HG03039 (cell line): ENCODE measurements around the gene FZR1.

Experiments used
- ATAC-seq: cut with Tn5 transposase; IDR thresholded peaks from one replicate; pipeline ENCODE4 v1.9.1; 2021; ENCODE audit warnings: mild to moderate bottlenecking, moderate library complexity; ENCODE audit not compliant: unreplicated experiment

Gene FZR1

DNA sequence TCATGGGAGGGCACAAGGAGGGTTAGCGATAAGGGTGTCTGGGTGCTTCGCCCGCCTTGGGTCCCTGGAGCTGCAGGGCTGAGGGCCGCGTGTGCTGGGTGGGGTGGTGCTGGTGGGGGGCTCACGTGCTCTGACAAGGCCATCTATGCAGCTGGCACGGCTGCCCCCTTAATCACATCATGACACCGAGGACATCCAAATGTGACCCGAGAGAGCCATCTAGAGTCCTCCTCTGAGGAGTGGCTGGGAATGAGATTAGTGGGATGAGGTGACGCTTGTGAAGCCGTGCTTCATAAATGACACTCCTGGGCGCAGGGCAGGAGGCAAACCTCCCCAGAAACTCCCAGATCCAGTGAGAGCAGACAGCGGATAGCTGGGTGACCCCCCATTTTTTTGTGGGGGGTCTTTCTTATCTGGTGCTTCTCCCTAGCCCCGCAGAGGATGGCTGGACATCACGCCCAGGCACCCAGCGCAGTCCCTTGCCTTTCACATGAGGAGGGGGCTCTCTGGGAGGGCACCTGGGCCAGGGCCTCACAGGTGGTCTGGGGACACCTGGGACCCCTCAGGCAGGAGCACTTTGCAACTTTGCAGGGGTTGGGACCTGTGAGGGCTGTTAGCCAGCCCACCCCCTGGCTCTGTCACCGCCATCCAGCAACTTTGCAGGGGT lies 6.6 kb downstream of the FZR1 start:
- no peak for ATAC-seq

DNA sequence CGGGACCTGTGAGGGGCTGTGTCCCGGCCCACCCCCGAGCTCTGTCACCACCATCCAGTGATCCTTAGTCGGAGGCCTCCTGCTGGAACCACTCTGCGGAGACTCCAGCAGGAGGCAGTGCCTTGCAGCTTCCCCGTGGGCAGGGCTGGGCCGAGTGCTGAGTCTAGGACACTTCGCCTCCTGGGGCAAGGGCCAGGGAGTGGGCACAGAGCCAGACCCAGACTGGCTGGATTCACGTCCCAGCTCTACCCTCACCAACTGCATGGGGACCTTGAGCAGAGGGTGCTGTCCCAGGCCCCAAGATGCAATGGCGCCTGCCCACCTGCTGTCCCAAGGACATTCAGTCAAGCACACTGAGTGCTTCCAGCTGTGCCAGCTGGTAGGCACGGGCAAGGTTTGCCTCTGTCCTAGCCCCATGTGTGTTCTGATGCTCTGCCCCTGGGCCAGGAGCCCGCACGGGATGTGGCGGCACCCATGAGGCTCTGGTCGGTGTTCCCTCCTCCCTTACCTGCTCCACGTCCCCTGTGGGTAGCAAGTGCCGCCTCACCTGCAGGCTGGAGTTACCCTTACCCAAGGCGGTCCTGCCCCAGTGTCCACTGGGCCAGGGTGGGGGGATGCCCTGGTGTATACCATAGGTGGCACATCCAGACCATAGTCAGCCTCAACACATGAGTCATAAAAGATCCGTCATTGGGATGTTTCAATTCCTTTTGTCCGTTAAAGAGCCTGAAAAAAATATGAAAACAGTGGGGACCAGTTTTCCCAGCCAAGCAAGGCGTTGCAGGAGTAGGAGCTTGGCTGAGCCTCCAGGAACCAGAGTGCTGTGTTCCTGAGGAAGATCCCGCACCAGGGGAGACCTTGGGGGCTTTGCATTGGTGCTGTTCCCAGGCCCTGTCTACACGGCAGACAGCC lies 7.4 kb downstream of the FZR1 start:
- no peak for ATAC-seq

DNA sequence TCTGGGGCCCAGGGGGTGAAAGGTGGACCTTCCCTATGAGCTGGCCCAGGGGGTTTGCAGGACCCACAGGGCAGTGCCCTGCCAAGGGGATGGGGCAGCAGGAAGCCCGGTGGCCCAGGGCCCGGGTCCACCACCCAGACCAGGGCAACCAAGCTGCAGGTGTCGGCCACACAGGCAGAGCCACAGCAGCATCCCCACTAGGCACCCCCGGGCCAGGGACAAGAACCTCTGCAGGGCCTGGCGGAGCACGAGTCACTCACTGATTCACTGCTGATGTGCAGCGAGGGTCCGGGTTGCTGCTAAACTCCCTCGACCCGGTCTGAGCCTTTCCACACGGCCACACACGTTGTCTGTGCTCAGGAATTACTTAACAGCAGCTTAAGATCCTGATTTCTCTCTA lies 8.8 kb downstream of the FZR1 start:
- ATAC-seq = no peak

DNA sequence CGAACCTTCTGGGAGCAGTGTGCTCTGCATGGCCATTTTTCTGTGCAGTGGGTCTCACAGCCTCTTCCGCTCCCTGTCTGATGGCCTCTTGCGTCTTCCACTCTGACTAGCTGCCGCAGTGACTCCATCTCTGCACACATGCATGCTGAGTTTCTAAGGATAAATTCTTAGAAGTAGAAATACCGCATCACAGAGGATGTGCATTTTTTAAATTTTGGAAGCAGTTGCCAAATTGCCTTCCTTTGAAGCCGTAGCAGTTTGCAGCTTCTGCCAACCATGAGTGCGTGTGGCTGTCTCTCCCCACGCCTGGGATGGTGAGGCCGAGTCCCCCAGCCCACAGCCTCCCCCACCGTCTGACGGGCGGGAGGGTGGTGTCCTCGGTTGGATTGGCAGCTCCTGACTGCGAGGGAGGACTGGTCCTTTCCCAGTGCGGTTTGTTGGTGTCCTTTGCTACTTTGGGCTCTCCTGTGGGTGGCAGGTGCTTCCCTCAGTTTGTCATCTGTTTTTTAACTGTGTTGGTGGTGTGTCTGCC lies 9.8 kb downstream of the FZR1 start:
- no peak for ATAC-seq

DNA sequence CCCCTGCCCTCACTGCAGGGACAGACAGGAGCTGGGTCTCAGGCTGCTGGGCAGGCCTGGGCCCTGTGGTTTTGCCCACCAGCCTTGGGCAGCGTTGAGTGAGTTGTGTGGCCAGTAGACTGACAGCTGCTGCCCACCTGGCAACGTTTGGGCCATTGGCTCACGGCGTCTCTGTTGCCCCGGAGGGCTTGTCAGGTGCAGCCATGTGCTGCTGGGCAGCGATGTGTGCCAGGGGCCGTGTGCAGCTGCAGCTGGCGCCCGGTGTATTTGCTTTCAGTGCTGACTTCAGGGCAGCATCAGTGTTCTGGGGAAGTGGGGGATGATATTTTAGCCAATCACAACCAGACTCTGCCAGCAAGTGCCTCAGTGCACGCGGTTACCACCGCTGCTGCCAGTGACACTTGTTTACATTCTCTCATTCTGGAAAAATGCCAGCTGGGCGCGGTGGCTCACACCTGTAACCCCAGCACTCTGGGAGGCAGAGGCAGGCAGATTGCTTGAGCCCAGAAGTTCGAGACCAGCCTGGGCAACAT lies 10.6 kb downstream of the FZR1 start:
- ATAC-seq = no peak

DNA sequence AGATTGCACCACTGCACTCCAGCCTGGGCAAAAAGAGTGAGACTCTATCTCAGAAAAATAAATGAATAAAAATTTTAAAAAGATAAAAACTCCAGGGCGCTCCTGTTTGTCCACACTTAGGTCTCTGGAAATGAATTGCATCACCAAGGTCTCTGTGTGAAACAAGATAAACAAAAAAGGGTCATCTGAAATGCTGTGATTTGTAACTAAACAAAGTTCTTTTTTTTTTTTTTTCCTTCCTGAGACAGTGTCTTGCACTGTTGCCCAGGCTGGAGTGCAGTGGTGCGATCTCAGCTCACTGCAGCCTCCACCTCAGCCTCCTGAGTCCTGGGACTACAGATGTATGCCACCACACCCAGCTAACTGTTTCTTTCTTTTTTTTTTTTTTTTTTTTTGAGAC lies 11.5 kb downstream of the FZR1 start:
- ATAC-seq = no peak

DNA sequence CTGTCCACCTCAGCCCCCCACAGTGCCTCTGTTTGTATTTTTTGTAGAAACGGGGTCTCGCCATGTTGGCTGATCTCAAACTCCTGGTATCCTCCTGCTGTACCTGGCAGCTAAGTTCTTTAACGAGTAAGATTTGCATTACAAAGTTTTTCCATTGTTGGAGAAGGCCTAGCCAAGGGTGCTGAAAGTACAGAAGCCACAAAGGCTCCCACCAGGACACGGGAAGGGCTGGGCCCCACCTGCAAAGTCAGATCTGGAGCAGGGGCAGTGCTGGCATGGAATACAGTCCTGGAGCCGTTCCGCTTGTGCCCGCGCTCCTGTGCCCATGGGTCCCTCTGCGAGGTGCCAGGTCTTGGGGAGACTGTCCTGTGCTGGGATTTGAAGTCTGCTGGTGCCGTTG lies 12.1 kb downstream of the FZR1 start:
- no peak for ATAC-seq

DNA sequence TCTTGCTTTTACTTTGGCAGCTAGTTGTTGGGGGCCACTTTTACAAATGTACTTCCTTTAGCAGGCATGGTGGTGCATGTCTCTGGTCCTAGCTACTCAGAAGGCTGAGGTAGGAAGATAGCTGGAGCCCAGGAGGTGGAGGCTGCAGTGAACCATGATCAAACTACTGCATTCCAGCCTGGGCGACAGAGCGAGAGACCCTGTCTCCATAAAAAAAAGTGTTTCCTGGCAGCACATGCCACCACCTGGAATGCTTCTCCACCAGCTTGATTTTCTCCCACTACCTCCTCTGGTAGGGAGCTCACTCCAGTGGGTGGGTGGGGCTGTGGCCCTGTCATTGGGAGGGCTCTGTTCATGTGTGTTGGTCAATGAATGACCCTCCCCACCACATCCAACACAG lies 12.5 kb downstream of the FZR1 start:
- no peak for ATAC-seq

DNA sequence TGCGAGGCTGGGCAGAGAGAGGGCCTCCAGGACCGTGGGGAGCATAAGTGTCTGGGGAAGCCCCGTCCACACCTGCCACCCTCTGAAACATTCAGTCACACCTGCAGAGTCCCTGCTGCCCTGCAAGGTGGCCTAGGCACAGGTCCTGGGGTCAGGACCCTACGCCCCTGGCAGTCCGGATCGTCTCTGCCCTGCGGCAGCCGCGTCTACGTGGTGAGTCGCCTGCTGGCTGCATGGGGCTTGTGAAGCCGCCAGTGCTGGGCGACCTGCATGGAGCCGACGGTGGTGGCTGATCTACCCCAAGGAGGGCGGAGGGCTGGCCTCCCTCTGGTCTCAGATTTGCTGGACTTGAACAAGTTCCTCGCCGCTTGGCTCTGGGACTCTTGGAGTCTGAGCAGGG lies 13.0 kb downstream of the FZR1 start:
- ATAC-seq = no peak

DNA sequence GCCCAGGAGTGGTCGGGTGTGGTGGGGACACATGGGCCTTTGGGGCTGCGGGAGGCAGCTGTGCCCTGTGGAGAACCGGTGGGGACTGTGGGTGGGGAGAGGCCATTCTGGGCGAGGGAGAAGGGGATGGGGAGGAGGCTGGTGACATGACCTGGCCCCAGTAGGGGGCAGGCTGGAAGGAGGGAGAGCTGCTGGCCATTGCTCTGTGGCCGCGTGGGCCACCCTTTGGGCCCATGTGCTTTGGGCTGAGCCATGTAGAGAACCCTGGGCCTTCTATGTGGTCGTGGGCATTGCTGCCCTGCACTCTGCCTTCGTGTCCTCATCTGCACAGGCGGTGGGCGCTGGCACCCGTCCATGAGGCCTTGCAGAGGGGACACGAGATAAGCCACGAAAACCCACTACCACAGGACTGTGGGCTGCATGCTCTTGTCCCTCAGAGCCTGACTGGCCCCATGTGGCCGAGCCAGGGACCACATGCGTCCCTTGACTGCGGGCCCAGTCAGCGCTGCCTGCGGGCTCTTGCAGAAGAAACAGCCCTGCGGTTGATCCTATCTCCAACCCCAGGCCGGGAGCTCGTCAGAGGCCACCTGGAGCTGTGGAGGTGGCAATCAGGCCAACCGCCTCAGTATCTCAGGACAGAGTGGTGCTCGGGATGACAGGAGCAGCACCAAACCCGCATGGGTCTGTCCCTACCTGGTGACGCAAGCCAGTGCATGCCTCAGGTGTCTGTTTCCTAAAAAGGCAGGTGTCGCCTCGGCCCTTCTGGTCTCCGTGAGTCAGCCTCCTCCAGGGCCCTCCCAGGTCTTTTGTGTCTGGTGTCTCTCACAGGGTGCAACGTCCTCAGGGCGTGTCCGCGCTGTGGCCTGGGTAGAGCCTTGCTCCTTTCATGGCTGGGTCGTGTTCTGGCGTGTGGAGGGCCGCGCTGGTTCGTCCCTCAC lies 14.3 kb downstream of the FZR1 start:
- no peak for ATAC-seq

DNA sequence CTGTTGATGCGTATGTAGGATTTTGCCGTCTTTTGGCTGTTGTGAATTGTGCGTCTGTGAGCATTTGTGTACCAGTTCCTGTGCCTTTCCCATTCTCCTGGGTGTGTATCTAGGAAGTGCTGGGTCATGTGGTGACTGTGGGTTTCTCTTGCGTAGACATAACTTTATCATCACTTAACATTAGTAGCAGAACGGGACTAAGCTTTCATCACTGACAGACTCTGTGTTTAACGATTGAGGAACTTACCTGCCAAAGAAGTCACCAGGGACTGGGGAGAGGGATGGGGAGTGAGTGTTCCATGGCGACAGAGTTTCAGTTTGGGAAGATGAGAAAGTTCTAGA lies 15.0 kb downstream of the FZR1 start:
- ATAC-seq = no peak

DNA sequence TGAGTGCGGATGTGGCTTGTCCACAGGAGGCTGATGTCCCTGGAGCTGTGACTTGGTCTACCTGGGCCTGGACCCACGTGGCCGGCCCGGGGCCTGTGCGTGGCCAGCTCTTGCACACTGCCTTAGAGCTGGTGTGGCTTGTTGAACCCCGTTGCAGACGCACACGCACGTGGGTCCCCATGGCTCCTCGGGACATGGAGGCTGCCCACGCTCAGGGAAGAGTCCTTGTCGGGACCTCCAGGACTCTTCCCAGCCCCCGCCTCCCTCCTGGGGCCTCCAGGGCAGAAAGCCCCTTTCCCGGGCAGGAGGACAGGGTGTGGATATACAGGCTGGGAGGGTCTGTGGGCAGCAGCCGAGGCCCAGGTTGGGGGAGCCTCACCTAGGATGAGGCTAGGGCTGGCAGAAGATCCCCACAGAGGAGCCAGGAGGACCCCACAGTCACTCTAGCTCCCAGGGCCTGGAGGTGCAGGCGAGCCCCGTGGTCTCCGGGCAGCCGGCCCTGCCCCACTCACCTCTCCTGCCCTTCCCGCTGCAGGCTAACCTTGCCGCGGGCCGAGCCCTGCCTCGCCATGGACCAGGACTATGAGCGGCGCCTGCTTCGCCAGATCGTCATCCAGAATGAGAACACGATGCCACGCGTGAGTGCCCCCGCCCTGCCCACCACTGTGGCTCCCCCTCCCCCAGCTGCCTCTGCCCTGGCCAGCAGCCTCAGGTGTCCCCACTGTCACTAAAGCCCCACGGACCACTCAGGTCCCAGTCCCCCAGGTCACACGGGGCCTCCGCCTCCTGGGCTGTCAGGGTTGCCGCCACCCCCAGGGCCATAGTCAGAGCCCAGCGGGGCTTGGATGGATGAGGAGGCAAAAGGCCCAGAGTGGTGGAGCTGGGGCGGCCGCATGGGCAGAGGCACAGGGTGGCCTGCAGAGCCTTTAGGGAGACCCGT lies 16.6 kb downstream of the FZR1 start:
- ATAC-seq = no peak

DNA sequence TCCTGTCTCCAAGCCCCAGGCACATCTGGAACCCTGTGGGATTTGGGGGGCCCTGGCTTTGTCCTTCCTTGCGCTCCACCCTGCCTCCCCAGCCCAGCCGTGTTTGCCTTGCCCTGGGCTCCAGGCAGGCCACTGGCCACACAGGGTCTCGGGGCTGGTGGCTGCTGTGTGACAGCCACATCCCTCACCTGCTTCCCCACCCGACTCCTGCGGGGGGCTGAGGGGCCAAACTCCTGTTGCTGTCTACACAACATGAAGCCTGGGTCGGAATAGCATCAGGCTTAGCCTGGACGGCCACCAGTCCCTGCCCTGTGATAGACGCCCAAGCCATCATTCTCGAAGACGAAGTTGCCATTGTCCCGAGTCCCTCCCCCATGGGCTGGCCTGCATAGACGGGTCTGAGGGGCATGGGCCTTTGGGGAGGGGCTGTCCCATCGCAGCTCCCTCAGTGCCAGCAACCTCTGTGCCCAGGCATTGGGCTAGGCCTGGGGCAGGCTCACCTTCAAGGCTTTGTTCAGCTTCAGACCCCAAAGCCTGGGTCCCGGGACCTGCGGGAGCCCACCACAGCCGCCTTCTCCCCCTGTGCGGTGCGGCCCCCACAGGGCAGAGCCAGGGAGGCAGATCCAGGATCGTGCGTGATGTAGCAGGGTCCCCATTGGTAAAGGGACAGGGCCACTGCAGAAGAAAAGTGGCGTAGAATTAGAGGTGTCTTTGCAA lies 17.4 kb downstream of the FZR1 start:
- no peak for ATAC-seq

DNA sequence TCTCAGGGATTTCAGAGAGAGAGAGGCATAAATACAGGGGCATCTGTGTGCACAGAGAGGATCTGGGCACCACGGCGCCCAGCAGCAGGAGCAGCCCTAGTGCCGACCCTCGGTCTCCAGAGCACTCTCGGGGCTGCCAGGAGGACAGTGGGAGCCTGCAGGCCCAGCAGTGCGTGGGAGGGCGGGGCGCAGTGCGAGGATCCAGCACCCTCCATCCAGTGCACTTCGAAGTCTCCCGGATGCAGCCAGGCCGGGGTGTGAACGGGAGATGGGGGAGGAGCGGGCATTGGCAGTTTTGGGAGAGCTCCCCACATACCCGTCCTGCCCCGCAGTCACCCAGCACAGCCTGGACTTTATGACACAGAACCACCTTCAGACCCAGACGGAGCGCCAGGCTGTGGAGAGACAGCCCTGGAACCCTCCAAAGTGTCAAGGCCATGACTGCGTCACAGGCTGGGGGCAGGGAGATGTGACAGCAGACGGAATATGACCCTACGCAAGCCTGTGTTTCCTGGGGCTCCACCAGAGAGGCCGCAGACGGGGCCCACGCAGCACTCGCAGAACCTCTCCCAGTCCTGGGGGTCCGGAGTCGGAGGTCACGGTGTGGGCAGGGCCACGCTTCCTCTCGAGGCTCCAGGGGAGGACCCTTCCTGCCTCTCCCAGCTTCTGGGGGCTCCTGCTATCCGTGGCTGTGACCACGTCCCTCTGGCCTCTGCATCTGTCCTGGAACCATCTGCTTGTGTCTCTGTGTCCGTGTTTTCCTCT lies 18.1 kb downstream of the FZR1 start:
- ATAC-seq = no peak

DNA sequence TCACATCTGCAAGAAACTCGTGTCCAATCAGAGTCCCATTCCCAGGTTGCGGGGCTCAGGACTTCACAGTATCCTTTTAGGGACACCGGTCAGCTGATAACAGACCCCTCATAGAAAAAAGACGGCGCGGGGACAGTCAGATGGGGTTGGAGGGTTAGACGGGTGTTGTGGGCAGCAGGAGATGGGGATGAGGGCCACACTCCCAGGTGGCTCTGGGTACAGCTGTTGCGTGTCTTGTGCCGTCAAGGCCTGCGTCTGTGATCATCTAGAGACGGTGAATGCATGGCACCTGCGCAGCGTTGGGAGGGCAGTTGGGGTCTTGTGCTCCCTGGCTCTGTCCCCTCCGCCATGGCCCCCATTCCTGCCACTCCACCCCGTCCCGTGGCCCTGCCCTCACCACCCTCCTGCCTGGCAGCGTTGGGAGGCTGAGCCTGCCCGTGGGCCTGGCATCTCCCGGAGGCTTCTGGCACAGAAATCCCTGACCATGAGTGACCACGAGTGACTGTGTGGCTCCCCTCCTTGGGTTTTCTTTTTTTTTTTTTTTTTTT lies 18.9 kb downstream of the FZR1 start:
- ATAC-seq = no peak

DNA sequence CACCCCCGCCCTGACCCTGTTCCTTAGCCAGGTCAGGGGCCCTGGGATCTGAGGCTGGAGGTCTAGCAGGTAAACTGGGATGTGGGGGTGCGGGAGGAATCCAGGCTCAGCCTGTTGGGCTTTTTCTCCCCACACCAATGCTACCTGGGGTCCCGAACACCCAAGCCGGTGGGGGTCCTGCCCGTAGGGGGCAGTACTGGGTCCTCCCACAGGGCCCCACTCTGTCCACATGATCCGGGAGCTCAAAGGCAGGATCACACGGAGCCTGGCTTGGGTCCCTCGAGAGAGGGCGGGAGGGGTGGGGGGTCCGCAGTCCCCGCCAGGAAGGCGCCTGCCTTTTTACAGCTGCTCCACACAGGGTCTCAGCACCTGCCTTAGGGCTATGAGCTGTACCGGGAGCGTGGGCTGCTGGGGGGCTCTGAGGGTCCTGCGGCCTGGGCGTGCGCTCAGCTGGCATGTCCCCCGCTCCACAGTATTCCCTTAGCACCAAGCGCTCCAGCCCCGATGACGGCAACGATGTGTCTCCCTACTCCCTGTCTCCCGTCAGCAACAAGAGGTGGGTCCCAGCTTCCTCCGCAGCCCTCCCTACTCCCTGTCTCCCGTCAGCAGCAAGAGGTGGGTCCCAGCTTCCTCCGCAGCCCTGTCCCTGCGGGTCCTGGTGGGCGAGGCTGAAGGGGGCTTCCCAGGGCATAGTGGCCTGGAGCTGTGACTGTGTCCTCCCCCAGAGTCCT lies 20.6 kb downstream of the FZR1 start:
- no peak for ATAC-seq

DNA sequence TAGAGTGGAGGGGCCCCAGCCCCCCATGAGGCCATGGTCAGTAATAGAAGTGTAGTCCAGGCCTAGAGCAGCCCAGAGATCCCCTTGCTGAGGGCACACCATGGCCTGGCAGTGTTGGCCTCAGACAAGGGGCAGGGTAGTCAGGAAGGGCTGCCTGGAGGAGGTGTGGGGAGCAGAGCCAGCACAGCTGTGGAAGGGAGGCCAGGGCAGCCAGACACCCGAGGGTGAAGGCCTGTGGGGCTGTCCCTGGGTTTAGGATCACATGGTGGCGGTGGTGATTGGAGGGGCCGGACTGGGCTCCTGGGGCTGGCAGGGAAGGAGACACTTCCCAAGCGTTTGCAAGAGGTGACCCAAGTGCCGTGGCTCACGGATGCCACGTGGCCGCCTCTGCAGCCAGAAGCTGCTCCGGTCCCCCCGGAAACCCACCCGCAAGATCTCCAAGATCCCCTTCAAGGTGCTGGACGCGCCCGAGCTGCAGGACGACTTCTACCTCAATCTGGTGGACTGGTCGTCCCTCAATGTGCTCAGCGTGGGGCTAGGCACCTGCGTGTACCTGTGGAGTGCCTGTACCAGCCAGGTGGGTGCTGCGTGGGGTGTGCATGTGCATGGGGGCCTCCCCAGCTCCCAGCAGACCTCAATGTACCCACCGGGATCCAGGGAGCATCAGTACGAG lies 21.3 kb downstream of the FZR1 start:
- no peak for ATAC-seq
